WI38 (cell line): Measurements from ENCODE around the gene MVK.

ENCODE experiments used
- H3K4me3 ChIP-seq: 2 replicates; pipeline ENCODE4 v1.5.1; 2011; ENCODE audit warnings: low read depth, mild to moderate bottlenecking, control low read depth, low read length
- CTCF ChIP-seq: IDR thresholded peaks from 2 replicates; pipeline ENCODE4 v1.5.1; 2012; ENCODE audit warnings: low read depth, mild to moderate bottlenecking, control low read depth, low read length

The MVK gene

GRCh38 chr12:109559200-109559505 lies 14.4 kb upstream of the MVK start:
- no peak for TF ChIP-seq CTCF

GRCh38 chr12:109559601-109560000 lies 14.0 kb upstream of the MVK start:
- no peak for TF ChIP-seq CTCF
- no peak overlapping the region for H3K4me3 ChIP-seq

More at GRCh38 chr12:109559200-109559505, 14.4 kb upstream of the MVK start:
- H3K4me3 ChIP-seq = no peak overlapping the region

- no peak for TF ChIP-seq CTCF
Measured at GRCh38 chr12:109560867-109561710, 12.5 kb upstream of the MVK start.

GRCh38 chr12:109561711-109562030 lies 11.9 kb upstream of the MVK start:
- no peak overlapping the region for H3K4me3 ChIP-seq
- TF ChIP-seq CTCF = no peak

More at GRCh38 chr12:109560867-109561710, 12.5 kb upstream of the MVK start:
- no peak overlapping the region for H3K4me3 ChIP-seq

- TF ChIP-seq CTCF = no peak
- no peak overlapping the region for H3K4me3 ChIP-seq
Measured at GRCh38 chr12:109562871-109563270, 10.7 kb upstream of the MVK start.

GRCh38 chr12:109563291-109564284 lies 10.0 kb upstream of the MVK start:
- no peak for TF ChIP-seq CTCF

GRCh38 chr12:109566424-109566823 lies 7.2 kb upstream of the MVK start:
- TF ChIP-seq CTCF = no peak

More at GRCh38 chr12:109563291-109564284, 10.0 kb upstream of the MVK start:
- H3K4me3 ChIP-seq = no peak overlapping the region

More at GRCh38 chr12:109566424-109566823, 7.2 kb upstream of the MVK start:
- H3K4me3 ChIP-seq = no peak overlapping the region
